ENCODE results near the gene ERCC4.

The ERCC4 gene

GRCh38 chr16:13911871-13912270, 8.1 kb upstream of the ERCC4 start:
- DNase-seq, result no peak

GRCh38 chr16:13912891-13913290, 7.1 kb upstream of the ERCC4 start:
- DNase-seq, result no peak

- no peak for DNase-seq
These were observed 6.3 kb upstream of the ERCC4 start for GRCh38 chr16:13913374-13914292.

- DNase-seq, result no peak
These were observed 4.8 kb upstream of the ERCC4 start for GRCh38 chr16:13915033-13915635.

GRCh38 chr16:13919330-13919682, 648 bp upstream of the ERCC4 start:
- DNase-seq, result peak; percentile 61

GRCh38 chr16:13920510-13920818, 510 bp downstream of the ERCC4 start:
- DNase-seq, result no peak

- DNase-seq, result peak; percentile 20
These were observed 1.4 kb downstream of the ERCC4 start for GRCh38 chr16:13921328-13921727.

GRCh38 chr16:13923703-13924298, 3.8 kb downstream of the ERCC4 start:
- peak; percentile 32 for DNase-seq

GRCh38 chr16:13926464-13926863, 6.5 kb downstream of the ERCC4 start:
- DNase-seq, result no peak

GRCh38 chr16:13926891-13927290, 6.9 kb downstream of the ERCC4 start:
- no peak for DNase-seq

GRCh38 chr16:13928646-13929045, 8.7 kb downstream of the ERCC4 start:
- DNase-seq, result no peak

GRCh38 chr16:13931845-13932244, 11.9 kb downstream of the ERCC4 start:
- no peak for DNase-seq

GRCh38 chr16:13935408-13935807, 15.5 kb downstream of the ERCC4 start:
- no peak for DNase-seq

GRCh38 chr16:13936155-13936554, 16.2 kb downstream of the ERCC4 start:
- DNase-seq, result no peak

- DNase-seq, result no peak
These were observed 16.7 kb downstream of the ERCC4 start for GRCh38 chr16:13936596-13937081.

- no peak for DNase-seq
These were observed 17.5 kb downstream of the ERCC4 start for GRCh38 chr16:13937411-13937810.

- DNase-seq, result no peak
These were observed 18.5 kb downstream of the ERCC4 start for GRCh38 chr16:13938480-13938879.

- no peak for DNase-seq
These were observed 19.9 kb downstream of the ERCC4 start for GRCh38 chr16:13939821-13940220.

GRCh38 chr16:13940397-13940933, 20.5 kb downstream of the ERCC4 start:
- DNase-seq, result no peak

- DNase-seq, result no peak
These were observed 24.9 kb downstream of the ERCC4 start for GRCh38 chr16:13944816-13945215.

GRCh38 chr16:13945744-13946485, 26.0 kb downstream of the ERCC4 start:
- no peak for DNase-seq

- DNase-seq, result no peak
These were observed 28.1 kb downstream of the ERCC4 start for GRCh38 chr16:13948086-13948485.

Measured in SHP77 treated with DMSO at 0.1 percent for 48 hours (cell line).